Stomach (tissue), 4 donors: Measurements from ENCODE around the gene TPCN1.

ENCODE experiments used
- EP300 ChIP-seq: sonication (generic); formaldehyde crosslinking; IDR thresholded peaks from one replicate; pipeline ENCODE4 v1.6.1; 2017; ENCODE audit warnings: antibody characterized with exemption
- POLR2A ChIP-seq, 4 donors: fragments of 450-650 bp; IDR thresholded peaks; one replicate each; pipeline ENCODE4 v1.6.1; 2016; ENCODE audit warnings: antibody characterized with exemption in 4 of 4, control low read depth in 2 of 4, mild to moderate bottlenecking in 1 of 4, moderate library complexity in 1 of 4
- POLR2AphosphoS5 ChIP-seq, 3 donors: sonication (generic); formaldehyde crosslinking; IDR thresholded peaks; one replicate each; pipeline ENCODE4 v1.6.1; 2016; ENCODE audit warnings: antibody characterized with exemption in 3 of 3
- TF ChIP-seq, protein P1 (sequence below), 7 experiments: fragments of 450-650 bp in 4 of 7; fragments of 200-600 bp in 3 of 7; sonication (generic) in 3 of 7; IDR thresholded peaks; one replicate each; pipeline ENCODE4 v1.5.1; 2016 to 2019; ENCODE audit warnings: antibody characterized with exemption in 7 of 7, control low read depth in 2 of 7, mild to moderate bottlenecking in 1 of 7

DNA sequence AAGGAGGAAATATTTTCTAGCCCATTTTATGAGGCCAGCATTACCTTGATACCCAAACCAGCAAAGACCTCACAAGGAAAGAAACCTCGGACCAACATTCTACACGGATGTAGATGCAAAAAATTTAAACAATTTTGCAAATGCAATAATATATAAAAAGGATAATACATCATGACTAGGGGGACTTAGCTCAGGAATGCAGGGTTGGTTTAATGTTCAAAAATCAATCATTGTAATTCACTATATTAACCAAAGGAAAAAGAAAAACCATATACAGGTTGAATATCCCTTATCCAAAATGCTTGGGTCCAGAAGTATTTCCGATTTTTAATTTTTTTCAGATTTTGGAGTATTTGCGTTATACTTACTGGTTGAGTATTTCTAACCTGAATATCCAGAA is 33.0 kb downstream of the TPCN1 start:
- TF ChIP-seq, protein P1, sequence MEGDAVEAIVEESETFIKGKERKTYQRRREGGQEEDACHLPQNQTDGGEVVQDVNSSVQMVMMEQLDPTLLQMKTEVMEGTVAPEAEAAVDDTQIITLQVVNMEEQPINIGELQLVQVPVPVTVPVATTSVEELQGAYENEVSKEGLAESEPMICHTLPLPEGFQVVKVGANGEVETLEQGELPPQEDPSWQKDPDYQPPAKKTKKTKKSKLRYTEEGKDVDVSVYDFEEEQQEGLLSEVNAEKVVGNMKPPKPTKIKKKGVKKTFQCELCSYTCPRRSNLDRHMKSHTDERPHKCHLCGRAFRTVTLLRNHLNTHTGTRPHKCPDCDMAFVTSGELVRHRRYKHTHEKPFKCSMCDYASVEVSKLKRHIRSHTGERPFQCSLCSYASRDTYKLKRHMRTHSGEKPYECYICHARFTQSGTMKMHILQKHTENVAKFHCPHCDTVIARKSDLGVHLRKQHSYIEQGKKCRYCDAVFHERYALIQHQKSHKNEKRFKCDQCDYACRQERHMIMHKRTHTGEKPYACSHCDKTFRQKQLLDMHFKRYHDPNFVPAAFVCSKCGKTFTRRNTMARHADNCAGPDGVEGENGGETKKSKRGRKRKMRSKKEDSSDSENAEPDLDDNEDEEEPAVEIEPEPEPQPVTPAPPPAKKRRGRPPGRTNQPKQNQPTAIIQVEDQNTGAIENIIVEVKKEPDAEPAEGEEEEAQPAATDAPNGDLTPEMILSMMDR (IDR thresholded peaks at IDR 0.05), result no peak
- TF ChIP-seq POLR2AphosphoS5 (IDR thresholded peaks at IDR 0.05), result no peak
- no peak for TF ChIP-seq POLR2A (IDR thresholded peaks at IDR 0.05)
- no peak for TF ChIP-seq EP300
